CD4-positive, alpha-beta T cell treated with Interleukin-2 at 100 ng/mL for 4 hours (primary cell): ENCODE results near the gene TMEM81.

Experiments used
- DNase-seq: peaks from one replicate; pipeline ENCODE4 v3.0.0-alpha.2; 2020; ENCODE audit warnings: low spot score

Gene TMEM81

DNA sequence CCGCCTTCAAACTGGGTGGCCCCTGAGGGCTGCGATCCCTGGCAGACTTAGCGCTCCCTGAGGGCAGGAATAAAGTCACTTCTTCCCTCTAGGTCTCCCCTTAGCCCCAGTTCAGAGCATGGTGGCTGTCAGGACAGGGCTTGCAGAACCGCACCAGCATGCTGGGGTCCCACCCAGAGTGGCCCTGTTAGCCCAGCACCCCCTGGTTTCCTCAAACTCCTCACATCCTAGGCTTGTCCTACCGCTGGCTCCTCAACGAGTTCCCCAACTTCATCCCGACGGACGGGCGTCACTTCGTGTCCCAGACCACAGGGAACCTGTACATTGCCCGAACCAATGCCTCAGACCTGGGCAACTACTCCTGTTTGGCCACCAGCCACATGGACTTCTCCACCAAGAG lies 25.4 kb downstream of the TMEM81 start:
- DNase-seq = no peak

- no peak for DNase-seq
These were observed 26.3 kb downstream of the TMEM81 start for GRCh38 chr1:205057808-205058575.

DNA sequence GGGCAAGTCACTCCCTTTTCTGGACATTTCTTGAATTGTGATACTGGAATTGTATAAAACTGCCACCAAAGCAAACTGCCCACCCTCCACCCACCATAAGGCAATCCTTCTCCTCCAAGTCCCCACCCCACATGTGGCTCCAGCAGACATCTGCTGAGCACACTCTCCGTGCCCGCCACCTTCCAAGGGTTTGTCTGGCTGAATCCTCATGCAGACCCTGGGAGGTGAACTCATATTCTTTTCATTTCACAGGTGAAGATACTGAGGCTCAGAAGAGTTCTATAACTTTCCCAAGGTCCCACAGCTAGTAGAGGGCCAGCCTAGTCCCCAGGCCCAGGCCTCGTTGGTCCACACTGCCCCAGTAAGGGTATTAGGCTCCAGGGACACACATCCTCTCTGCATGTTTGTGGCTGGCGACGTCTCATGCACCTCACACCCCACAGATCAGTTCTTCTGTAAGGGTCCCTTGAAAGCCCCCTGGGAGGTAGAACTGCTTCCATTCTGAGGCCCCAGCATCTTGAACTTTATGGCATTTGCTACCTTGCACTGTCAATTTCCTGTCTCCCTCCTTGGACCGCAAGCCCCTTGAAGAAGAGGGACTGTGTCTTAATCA lies 27.2 kb downstream of the TMEM81 start:
- DNase-seq = no peak

DNA sequence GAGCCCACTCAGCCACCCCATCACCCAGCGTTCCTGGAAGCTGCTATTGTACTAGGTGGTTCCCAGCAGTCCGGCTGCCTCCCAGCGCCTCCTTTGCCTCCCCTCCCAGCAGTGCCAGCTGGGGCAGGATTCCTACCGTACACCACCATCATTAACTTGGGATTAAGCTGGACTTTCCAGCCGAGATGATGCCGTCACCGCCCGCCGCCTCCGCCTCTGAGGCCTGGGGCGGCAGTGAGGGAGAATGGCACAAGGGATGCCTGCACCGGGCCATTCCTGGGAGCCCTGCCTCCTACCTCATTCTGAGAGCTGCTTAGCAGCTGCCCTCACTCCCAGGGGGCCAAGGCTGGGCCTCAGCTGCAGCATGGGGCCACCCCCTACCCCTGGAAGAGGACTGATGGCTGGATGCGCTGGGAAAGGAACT lies 28.1 kb downstream of the TMEM81 start:
- DNase-seq = no peak

- DNase-seq = no peak
These were observed 30.2 kb downstream of the TMEM81 start for GRCh38 chr1:205054013-205054412.

GRCh38 chr1:205053296-205053695 lies 31.0 kb downstream of the TMEM81 start:
- no peak for DNase-seq

DNA sequence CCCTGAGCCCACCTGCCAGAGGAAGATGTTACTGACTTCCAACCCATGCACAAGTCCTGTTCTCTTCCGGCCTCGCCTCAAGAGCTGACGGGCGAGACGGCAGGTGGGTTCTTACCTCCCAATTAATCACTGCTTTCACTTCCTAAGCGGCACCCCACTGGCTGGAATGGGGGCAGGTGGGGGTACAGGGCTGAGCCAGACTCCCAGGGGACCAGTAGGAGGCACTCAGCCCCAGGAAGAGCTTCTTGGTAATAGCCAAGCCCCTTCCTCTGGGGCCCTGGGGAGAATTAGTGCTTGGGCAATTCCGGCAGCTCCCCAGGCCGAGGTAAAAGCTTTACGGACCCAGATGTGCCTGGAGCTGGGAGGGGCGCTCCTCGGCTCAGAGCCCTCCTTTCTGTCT lies 31.6 kb downstream of the TMEM81 start:
- no peak for DNase-seq

GRCh38 chr1:205049479-205049878 lies 34.8 kb downstream of the TMEM81 start:
- DNase-seq = no peak

GRCh38 chr1:205048382-205048781 lies 35.9 kb downstream of the TMEM81 start:
- DNase-seq = no peak

DNA sequence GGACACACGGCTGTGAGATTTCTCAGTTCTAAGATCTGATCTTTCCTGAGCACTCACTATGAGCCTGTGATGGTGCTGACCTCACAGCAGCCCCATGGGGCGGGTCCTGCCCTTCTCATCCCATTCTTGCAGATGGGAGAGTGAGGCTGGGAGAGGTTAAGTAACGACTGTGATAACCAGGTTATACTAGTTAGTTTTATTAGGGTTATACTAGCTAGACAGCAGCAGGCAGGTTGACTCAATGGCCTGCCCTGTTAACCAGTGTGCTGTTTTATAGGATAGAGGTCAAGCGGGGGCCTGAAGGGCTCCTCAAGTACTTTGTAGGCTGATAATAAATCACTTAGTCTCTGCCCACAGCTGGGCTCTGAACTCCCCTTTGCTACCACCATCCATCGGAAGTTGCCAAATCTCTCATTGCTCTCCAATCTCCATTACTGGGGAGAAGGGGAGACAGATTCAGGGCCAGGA lies 36.5 kb downstream of the TMEM81 start:
- DNase-seq = no peak

- DNase-seq = no peak
These were observed 37.4 kb downstream of the TMEM81 start for GRCh38 chr1:205046870-205047269.

DNA sequence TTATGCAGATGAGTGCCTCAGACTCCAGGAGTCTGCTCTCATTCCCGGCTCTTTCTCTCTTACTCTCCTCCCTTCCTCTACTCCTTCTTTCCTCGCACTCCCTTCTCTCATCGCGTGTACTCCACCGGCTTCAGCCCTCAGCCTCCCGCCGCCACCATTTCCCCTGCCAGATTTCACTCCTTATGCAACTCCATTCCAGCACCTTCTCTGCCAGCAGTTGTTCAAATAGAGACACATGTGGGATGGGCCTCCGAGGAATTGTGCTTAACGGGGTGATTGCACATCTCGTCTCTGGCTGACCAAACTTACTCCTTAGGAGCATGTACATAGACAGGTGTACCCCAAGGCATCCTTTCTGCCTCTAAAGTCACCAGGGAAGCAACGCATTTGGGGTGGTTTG lies 39.1 kb downstream of the TMEM81 start:
- DNase-seq = no peak

DNA sequence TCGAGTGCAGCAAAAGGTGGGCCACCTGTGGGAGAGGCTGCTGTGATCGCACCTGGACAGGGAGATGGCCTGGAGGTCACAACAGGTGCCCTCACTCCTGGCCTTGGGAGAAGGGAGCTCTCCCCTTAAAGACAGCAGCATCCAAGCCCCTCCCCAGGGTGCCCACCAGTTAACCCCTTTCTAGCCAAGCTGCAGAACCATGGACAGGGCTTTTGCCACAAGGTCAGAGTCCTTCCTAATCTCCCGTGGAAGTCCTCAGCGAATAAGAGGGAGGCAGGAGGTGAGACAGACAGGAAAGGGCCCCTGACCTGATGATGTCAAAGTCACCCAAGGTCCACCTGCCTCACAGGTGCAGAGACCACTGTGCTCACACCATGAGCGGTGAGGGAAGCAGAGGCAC lies 39.5 kb downstream of the TMEM81 start:
- DNase-seq = no peak

DNA sequence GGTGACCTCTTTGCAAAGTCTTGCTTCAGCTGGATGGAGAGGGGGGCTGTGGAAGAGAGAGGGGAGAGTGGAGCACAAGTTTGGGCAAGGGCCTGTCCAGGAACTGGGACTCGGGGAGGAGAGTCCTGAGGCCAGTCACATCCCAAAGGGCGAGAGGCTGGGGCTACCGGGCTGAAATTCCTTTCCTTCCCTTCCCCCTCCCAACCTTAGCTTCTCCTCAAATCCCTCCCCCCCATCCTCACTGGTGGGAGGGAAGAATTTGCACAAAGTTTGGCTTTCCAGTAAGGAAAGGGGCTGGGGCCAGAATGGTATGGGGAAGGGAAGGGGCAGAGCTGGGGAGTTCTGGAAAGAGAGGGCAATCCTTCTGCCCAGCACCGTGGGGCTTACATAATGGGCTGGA lies 40.4 kb downstream of the TMEM81 start:
- no peak for DNase-seq

- DNase-seq = no peak
These were observed 41.1 kb downstream of the TMEM81 start, which contains the start of gene CNTN2 for GRCh38 chr1:205042911-205043806. TSS of gene CNTN2 (plus strand) at chr1:205043212. CDS start at chr1:205053186, 9,974 bp downstream.

DNA sequence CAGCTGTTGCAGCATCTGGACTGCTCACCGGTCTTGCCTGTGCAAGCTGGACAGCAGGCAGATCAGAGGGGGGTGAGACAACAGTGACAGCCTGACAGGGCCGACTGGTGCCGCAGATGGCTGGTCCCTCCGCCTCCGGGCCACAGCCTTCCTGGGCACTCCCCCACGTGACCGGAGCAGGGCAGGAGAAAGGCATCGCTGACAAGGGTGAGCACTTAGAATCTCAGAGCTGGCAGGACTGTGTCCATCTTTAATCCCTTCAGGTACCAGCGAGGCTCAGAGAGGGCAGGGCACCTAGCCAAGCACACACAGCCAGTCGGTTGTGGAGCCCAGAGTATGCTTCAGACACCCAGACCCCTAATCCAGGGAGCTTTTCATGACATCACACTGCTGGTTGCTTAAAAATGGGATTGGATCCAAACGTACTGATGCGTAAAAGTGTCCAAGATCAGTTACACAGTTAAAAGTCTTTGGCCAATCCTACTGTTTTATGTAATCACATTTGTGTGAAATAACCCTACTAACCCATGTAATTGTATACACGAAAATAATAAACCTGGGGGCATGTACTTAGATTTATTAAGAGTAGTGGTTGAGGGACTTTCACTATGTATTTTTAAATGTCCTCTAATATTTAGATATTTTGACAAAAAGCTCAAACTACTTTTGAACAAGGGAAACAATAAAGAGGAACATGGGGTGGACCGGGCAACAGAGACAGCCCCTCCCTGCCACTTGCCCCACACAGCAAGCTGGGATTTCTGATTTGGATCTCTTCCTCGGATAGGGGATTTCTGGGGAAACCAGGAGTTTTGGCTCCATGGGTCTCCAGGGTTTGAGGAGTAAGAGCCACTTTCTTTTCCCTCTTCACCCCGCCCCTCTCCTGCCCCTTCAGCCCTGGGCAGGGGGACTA lies 42.0 kb downstream of the TMEM81 start:
- no peak for DNase-seq

DNA sequence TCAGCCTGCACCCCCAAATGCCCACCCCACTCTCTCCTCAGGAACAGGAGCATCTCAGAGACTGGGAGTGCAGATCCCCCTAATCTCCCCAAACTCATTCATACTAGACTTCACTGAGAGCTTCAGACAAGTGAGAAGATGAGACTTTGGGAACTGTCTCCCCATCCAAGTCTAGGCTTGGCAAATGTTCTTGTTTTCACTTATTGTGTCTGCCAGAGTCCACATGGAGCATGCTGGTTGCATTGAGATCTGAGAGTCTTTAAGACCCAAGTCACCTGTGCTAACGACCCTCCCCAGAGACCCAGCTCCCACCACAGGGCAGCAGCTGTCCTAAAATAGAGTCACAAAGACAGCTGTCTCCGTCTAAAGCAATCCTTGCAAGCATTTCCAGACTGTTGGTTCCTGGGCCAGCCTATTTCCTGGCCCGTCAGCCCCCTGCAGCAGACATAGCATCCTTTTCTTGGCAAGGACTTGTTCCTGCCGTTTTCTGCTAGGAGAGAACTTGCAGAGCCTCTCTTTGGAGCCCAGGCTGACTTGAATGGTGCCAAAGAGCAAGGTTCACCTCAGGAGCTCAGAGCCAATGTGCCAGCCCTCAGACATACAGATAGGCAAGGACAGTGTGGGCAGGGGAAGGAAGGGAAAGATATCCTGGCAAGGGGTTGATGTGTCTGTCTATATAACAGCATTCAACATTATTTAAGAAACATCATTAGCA lies 43.1 kb downstream of the TMEM81 start:
- DNase-seq = no peak

DNA sequence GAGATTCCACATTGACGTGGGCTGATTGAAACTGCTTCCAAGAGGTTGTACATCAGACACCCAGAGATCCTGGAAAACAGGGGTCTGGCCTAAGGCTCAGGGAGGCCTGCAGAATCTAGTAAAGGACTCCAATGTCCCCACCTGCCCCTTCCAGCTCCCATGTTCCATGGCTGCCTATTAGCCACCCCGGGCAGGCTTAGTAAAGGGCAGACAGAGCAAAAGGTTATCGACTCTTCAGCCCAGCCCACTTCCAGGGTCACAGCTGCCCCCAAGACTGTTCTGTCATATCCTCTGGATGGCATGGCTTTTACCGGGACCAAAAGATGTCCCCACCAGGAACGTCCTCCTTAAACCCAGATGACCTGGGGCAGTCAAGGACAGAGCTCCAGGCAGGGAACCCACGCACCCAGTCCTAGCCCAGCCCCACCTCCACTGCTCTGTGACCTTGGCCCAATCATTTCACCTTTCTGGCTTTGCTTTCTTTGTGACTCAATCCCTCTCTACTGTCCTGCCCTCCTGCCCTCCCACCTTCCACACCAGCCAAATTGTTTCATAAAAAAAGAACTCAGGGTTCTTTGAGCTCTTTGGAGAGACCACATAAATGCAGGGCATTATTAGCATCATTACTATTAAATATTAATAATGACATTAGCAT lies 46.0 kb downstream of the TMEM81 start:
- DNase-seq = no peak

- no peak for DNase-seq
These were observed 46.7 kb downstream of the TMEM81 start for GRCh38 chr1:205037539-205037938.
